Measurements from ENCODE around the gene GAL3ST3. TPM values are rescaled to one million over a fixed set of nuclear protein-coding genes. Genes with fewer than 3 reads are reported as not detected.

GAL3ST3 gene
- total RNA-seq, 4 donors from 2014 or later: not detected

DNA sequence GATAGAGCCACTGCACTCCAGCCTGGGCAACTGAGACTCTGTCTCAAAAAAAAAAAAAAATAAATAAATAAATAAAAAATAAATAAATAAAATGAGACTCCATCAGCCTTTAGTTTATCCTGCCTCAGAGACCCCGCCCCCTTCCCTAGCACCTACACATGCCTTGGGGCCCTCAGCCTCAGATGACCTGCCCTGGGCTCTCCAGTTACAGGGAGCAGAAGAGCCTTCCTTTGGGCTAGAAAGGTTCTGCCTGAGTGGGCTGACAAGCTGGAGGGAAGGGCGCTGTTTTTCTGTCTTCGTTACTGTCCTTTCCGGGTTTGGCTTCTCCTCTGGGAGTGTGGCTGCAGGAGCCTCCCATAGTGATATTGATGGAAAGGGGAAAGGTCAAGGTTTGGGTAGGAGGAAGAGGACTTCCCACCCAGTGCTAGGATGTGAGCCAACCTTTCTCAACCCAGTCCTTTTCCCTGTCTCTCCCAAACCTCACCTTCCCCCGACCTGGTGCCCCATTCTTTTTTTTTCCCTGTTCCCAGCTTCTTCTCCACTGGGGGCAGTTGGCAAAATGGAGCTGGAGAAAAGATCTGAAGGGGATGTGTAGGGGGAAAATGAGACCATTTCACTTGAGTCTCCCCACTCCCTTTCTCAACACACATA lies 1.7 kb upstream of the GAL3ST3 start:
- WGBS, 2 donors (ENCODE audit: low coverage in 1 of 2): 89% methylated on average over 5 of the region's 5 CpGs; no CpG with 5 or more reads in 1 of the 2 donors
- in situ Hi-C loops (cut with MboI; ENCODE audit: low pct_ligation_motif_present in 1 of 4, low pct_unique_long_range_greater_than_20kb in 1 of 4, low sequenced_read_pairs in 3 of 4): no loop called here

DNA sequence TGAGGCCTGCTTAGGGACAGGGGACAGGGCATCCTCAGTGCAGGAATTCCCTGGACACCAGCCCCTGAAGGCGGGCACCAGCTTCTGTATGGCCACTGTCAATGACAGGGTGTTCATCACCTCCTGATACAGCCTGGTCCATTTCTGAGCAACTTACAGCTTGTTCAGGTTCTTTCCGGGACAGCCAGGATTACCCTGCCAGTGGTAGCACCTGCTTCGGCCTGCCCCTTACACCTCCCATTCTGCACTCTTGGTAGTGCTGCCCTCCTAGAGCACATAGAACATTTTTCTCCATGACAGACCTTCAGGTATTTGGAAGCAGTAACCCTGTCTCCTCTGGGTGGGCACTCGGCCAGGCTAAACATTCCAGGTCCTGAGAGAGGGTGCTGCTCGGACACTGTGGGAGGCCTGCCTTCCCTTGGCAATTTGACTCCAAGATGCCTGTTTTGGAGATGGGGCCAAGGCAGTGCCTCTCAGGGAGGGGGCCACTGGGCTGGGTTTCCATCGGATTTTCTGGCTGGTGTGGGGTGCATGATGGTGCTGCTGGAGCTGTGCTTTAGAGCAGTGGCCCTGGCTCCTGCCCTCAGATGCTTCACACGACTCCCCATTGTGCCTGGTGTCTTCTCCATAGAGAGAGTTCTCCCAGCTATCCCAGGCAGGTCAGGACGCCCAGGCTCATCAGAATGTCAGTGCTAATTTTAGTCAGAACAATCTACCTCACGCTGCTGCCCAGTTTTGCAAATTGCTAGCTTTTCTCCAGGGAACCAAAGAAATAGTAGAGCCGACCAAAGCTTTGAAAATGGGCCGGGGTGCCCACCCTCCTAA lies 1.2 kb downstream of the GAL3ST3 start:
- TF ChIP-seq, protein P1, sequence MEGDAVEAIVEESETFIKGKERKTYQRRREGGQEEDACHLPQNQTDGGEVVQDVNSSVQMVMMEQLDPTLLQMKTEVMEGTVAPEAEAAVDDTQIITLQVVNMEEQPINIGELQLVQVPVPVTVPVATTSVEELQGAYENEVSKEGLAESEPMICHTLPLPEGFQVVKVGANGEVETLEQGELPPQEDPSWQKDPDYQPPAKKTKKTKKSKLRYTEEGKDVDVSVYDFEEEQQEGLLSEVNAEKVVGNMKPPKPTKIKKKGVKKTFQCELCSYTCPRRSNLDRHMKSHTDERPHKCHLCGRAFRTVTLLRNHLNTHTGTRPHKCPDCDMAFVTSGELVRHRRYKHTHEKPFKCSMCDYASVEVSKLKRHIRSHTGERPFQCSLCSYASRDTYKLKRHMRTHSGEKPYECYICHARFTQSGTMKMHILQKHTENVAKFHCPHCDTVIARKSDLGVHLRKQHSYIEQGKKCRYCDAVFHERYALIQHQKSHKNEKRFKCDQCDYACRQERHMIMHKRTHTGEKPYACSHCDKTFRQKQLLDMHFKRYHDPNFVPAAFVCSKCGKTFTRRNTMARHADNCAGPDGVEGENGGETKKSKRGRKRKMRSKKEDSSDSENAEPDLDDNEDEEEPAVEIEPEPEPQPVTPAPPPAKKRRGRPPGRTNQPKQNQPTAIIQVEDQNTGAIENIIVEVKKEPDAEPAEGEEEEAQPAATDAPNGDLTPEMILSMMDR (IDR thresholded peaks at IDR 0.05): no peak
- TF ChIP-seq EP300 (IDR thresholded peaks at IDR 0.05; ENCODE audit: low read depth): no peak
- TF ChIP-seq POLR2AphosphoS5 (IDR thresholded peaks at IDR 0.05): no peak
- TF ChIP-seq POLR2A (IDR thresholded peaks at IDR 0.05): no peak
- Histone ChIP-seq H3K4me3 (no peak overlapping the region), H3K4me1 (peaks cover 0 to 17% (median 15%) of the 10 kb centered on the region in 4 donors), H3K9me3 (no peaks in the 10 kb centered on the region), H3K27me3 (peaks cover 18% of the 10 kb centered on the region), H3K36me3 (no peaks in the 10 kb centered on the region), H3K27ac (no peak overlapping the region)
- no peak for DNase-seq
- 73% methylated on average over 11 of the region's 11 CpGs; no CpG with 5 or more reads in 1 of the 2 donors for WGBS, 2 donors (ENCODE audit: low coverage in 1 of 2)
- in situ Hi-C loops (cut with MboI; ENCODE audit: low pct_ligation_motif_present in 1 of 4, low pct_unique_long_range_greater_than_20kb in 1 of 4, low sequenced_read_pairs in 3 of 4): no loop called here
- intact Hi-C loops (cut with DNase I; ENCODE audit: low total_unique reads): no loop called here

More for the DNA sequence above, 1.7 kb upstream of the GAL3ST3 start:
- H3K27ac ChIP-seq: peak overlapping the region; percentile 88 to 94 (median 93)
- H3K4me3 ChIP-seq: no peak overlapping the region
- H3K27me3 ChIP-seq: peaks cover 18% of the 10 kb centered on the region
- H3K4me1 ChIP-seq: peaks cover 5 to 32% (median 18%) of the 10 kb centered on the region in 4 donors
- TF ChIP-seq POLR2AphosphoS5 (IDR thresholded peaks at IDR 0.05): no peak
- TF ChIP-seq, protein P1 (IDR thresholded peaks at IDR 0.05): peak in 1 of 5 experiments; percentile 13
- TF ChIP-seq POLR2A (IDR thresholded peaks at IDR 0.05): no peak
- TF ChIP-seq EP300 (IDR thresholded peaks at IDR 0.05; ENCODE audit: low read depth): no peak
- no peaks in the 10 kb centered on the region for H3K9me3 ChIP-seq
- no peak for DNase-seq
- H3K36me3 ChIP-seq: peaks cover 0 to 16% (median 9%) of the 10 kb centered on the region in 4 donors
- intact Hi-C loops (cut with DNase I; ENCODE audit: low total_unique reads): no loop called here

DNA sequence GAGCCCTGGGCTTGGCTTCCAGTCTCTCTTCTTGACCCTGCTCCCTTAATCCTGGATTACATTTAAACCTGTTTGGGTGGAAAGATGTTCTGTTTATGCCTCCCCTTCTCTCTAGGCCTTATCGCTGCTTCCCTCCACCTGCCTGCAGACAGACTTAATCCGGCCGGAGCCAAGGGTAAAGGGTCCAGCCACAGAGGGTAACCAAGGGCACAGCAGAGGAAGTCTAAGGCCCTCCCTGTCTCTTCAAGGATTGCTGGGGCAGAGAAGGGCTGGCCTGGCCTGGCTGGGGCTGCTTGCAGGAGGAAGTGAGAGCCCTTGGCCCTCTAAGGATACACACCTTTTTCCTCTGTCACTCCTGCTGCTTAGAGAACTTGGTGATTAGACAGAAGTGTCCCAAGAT lies 2.1 kb downstream of the GAL3ST3 start:
- no peak for DNase-seq
- Histone ChIP-seq H3K9me3 (no peaks in the 10 kb centered on the region), H3K4me1 (peaks cover 0 to 17% (median 14%) of the 10 kb centered on the region in 4 donors), H3K27me3 (peaks cover 18% of the 10 kb centered on the region), H3K27ac (no peak overlapping the region), H3K4me3 (no peak overlapping the region), H3K36me3 (no peaks in the 10 kb centered on the region)
- 98% methylated on average over 3 of the region's 3 CpGs; no CpG with 5 or more reads in 1 of the 2 donors for WGBS, 2 donors (ENCODE audit: low coverage in 1 of 2)
- TF ChIP-seq, protein P1 (IDR thresholded peaks at IDR 0.05): no peak
- TF ChIP-seq EP300 (IDR thresholded peaks at IDR 0.05; ENCODE audit: low read depth) (no peak), POLR2A (IDR thresholded peaks at IDR 0.05) (no peak), POLR2AphosphoS5 (IDR thresholded peaks at IDR 0.05) (no peak)
- intact Hi-C loops (cut with DNase I; ENCODE audit: low total_unique reads) (no loop called here), in situ Hi-C loops (cut with MboI; ENCODE audit: low pct_ligation_motif_present in 1 of 4, low pct_unique_long_range_greater_than_20kb in 1 of 4, low sequenced_read_pairs in 3 of 4) (no loop called here)

DNA sequence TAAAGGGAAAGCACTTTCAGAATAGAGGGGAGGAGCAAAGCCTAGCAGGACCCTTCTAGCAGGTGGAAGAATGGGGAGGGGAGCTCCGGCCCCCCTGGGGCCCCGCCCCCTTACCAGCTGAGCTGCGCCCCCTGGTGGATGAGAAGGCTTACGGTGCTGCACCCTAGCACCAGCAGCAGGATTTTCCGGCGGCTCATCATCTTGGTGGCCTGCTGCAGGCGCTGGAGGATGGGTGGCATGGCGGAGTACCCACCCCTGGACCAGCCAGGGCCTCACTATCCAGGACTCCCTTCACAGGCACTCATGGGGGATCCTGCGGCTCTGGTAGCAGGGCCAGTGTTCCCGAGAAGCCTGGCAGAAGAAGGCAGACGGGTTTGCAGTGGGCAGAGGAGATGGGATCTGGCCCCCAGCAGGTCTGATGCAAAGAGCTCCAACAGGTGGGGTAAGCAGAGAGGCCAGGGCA lies 3.8 kb downstream of the GAL3ST3 start:
- in situ Hi-C loops (cut with MboI; ENCODE audit: low pct_ligation_motif_present in 1 of 4, low pct_unique_long_range_greater_than_20kb in 1 of 4, low sequenced_read_pairs in 3 of 4) (no loop called here), intact Hi-C loops (cut with DNase I; ENCODE audit: low total_unique reads) (no loop called here)
- H3K36me3 ChIP-seq: no peaks in the 10 kb centered on the region
- H3K27me3 ChIP-seq: peaks cover 18% of the 10 kb centered on the region
- H3K4me3 ChIP-seq: no peak overlapping the region
- TF ChIP-seq POLR2AphosphoS5 (IDR thresholded peaks at IDR 0.05): no peak
- TF ChIP-seq, protein P1 (IDR thresholded peaks at IDR 0.05): peak; percentile 77 to 94 (median 92)
- 13% methylated on average over 11 of the region's 11 CpGs; no CpG with 5 or more reads in 1 of the 2 donors for WGBS, 2 donors (ENCODE audit: low coverage in 1 of 2)
- peaks cover 0 to 7% (median 4%) of the 10 kb centered on the region in 4 donors for H3K4me1 ChIP-seq
- DNase-seq: peak; percentile 83
- H3K9me3 ChIP-seq: no peaks in the 10 kb centered on the region
- no peak overlapping the region for H3K27ac ChIP-seq
